Lower leg skin (tissue), 3 donors: ENCODE results near the gene MEST.

Source experiments
- CTCF ChIP-seq, 3 donors: fragments of 450-650 bp; IDR thresholded peaks; one replicate each; pipeline ENCODE4 v1.5.1; 2016; ENCODE audit warnings: antibody characterized with exemption in 3 of 3, mild to moderate bottlenecking in 3 of 3, moderate library complexity in 2 of 3
- POLR2A ChIP-seq, 2 donors: fragments of 450-650 bp; IDR thresholded peaks; one replicate each; pipeline ENCODE4 v1.6.1; 2016 to 2017; ENCODE audit warnings: antibody characterized with exemption in 2 of 2, mild to moderate bottlenecking in 1 of 2, moderate library complexity in 1 of 2

- TF ChIP-seq CTCF (IDR thresholded peaks at IDR 0.05) (no peak), POLR2A (IDR thresholded peaks at IDR 0.05) (no peak)
Observed at GRCh38 chr7:130452951-130453350, 38.9 kb upstream of the MEST start.
